ENCODE results near the gene SMYD3. TPM values are rescaled to one million over a fixed set of nuclear protein-coding genes. Genes with fewer than 3 reads are reported as not detected.

The SMYD3 gene
- total and polyA plus RNA-seq, 2 of the 13 experiments (the other 11 are each of a cell fraction or from before 2014, with no cell fraction given) = 27.7 to 35.8 TPM

DNA sequence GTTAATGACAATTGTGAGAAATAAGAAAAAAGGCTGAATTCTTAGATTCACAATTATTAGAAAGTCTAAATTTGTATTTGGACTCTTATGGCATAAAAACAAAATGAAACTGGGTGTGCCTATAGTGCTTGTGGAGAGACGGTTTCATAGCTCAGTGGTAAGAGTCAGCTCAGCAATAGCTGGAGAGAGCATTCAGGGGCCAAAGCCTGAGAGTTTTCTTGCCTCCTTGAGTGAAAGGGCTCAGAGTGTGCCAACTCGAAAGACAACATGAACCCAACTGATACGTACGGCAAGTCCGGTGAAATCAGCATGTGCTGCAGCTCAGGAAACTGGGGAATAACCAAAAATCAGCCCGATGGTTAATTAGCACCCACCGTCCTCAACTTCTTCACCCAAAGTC is 577.9 kb downstream of the SMYD3 start:
- no peaks in the 10 kb centered on the region for H4K20me1 ChIP-seq (ENCODE audit: insufficient read depth, low read length)
- POLR2A ChIA-PET = no interaction called here
- 90% methylated on average over 7 of the region's 7 CpGs for WGBS (ENCODE audit: low lambda C conversion rate)
- TF ChIP-seq KLF6 (CRISPR knock-in tag; IDR thresholded peaks at IDR 0.05) (no peak), TEAD2 (CRISPR knock-in tag; IDR thresholded peaks at IDR 0.05) (no peak), ZNF83 (CRISPR knock-in tag; IDR thresholded peaks at IDR 0.05; ENCODE audit: borderline replicate concordance) (no peak), NFE2 (CRISPR knock-in tag; IDR thresholded peaks at IDR 0.05) (no peak), ADNP (CRISPR knock-in tag; IDR thresholded peaks at IDR 0.05) (no peak), PRMT3 (CRISPR knock-in tag; IDR thresholded peaks at IDR 0.05; ENCODE audit: borderline replicate concordance, low read depth) (no peak), RCOR2 (CRISPR knock-in tag; IDR thresholded peaks at IDR 0.05) (no peak), REST (IDR thresholded peaks at IDR 0.05; ENCODE audit: borderline replicate concordance in 1 of 2, low read depth in 1 of 2, low read length in 2 of 2) (no peak), ARID4A (CRISPR knock-in tag; IDR thresholded peaks at IDR 0.05; ENCODE audit: borderline replicate concordance) (no peak), NCOA1 (CRISPR knock-in tag; IDR thresholded peaks at IDR 0.05) (no peak), KLF15 (CRISPR knock-in tag; IDR thresholded peaks at IDR 0.05; ENCODE audit: borderline replicate concordance) (no peak), U2AF2 (IDR thresholded peaks at IDR 0.05; ENCODE audit: low read depth, low read length) (no peak), ZNF570 (CRISPR knock-in tag; IDR thresholded peaks at IDR 0.05; ENCODE audit: borderline replicate concordance) (no peak), SRF (IDR thresholded peaks at IDR 0.05; ENCODE audit: low read depth, low read length) (no peak)
- no peak for DNase-seq (ENCODE audit: low spot score)
- H3K79me2 ChIP-seq (ENCODE audit: insufficient read depth, low read length) = no peaks in the 10 kb centered on the region
- H3K9ac ChIP-seq (ENCODE audit: insufficient read depth, low read depth, low read length) = no peak overlapping the region
- no peak overlapping the region for H3K4me2 ChIP-seq (ENCODE audit: low read depth, low read length)
- CTCF ChIA-PET (ENCODE audit: low intra/inter-chr PET ratio, low total read pairs) = no interaction called here
- no peak for ATAC-seq
- no peaks in the 10 kb centered on the region for H3K27me3 ChIP-seq (ENCODE audit: control insufficient read depth in 1 of 2, insufficient read depth in 2 of 2, low read length in 2 of 2)
- BruUV-seq (replicated peaks) = no TSS peak
- H2AFZ ChIP-seq (ENCODE audit: low read length) = no peak overlapping the region
- H3K4me3 ChIP-seq (replicated peaks in 1 of 3; ENCODE audit: insufficient read depth in 1 of 3, low read depth in 2 of 3, low read length in 3 of 3) = no peak overlapping the region
- H3K36me3 ChIP-seq (replicated peaks in 1 of 2; ENCODE audit: control insufficient read depth in 1 of 2, insufficient read depth in 2 of 2, low read length in 2 of 2) = no peaks in the 10 kb centered on the region; a peak in 1 of 5 replicates
- H3K4me1 ChIP-seq (ENCODE audit: insufficient read depth, low read length) = no peaks in the 10 kb centered on the region
- intact Hi-C loops (cut with micrococcal nuclease; ENCODE audit: unreplicated experiment) = no loop called here
- no peak overlapping the region for H3K27ac ChIP-seq (ENCODE audit: extremely low read length, insufficient read depth, low read length)
- in situ Hi-C loops (cut with HindIII; ENCODE audit: extremely low pct_ligation_motif_present, low pct_unique_long_range_greater_than_20kb) = no loop called here
- no peak for FAIRE-seq
- no peaks in the 10 kb centered on the region for H3K9me3 ChIP-seq (ENCODE audit: low read length)
